Activated B cell treated with CpG ODN at 0.5 μM for 24 hours (primary cell): ENCODE results near the gene VASP. TPM values are rescaled to one million over a fixed set of nuclear protein-coding genes. Genes with fewer than 3 reads are reported as not detected.

Experiments used
- ATAC-seq: fragments of 200-7000 bp; cut with Tn5 transposase; one replicate; pipeline ENCODE4 v1.10.0; 2021; ENCODE audit warnings: low read depth, mild to moderate bottlenecking, moderate library complexity
- CTCF ChIA-PET: fragments of 350-600 bp; sonication (Branson Sonifier 250); formaldehyde crosslinking; loops from one replicate; lab custom pipeline; 2021; ENCODE audit warnings: antibody characterized with exemption; lab: Charles Lee
- POLR2A ChIA-PET: fragments of 350-600 bp; sonication (Branson Sonifier 250); formaldehyde crosslinking; loops from one replicate; lab custom pipeline; 2021; ENCODE audit warnings: antibody characterized with exemption; lab: Charles Lee
- DNase-seq: peaks from one replicate; pipeline ENCODE4 v3.0.0; 2022
- H3K27ac Mint-ChIP-seq: one replicate; pipeline ENCODE4 v1.8.0; 2020; ENCODE audit warnings: mixed read lengths
- H3K27me3 Mint-ChIP-seq: one replicate; pipeline ENCODE4 v1.8.0; 2021; ENCODE audit warnings: mixed read lengths
- H3K36me3 Mint-ChIP-seq: one replicate; pipeline ENCODE4 v1.8.0; 2021; ENCODE audit warnings: low read depth, mixed read lengths
- H3K4me1 Mint-ChIP-seq: one replicate; pipeline ENCODE4 v1.8.0; 2021; ENCODE audit warnings: mixed read lengths
- H3K4me3 Mint-ChIP-seq: one replicate; pipeline ENCODE4 v1.8.0; 2020; ENCODE audit warnings: mild to moderate bottlenecking, mixed read lengths
- H3K9me3 Mint-ChIP-seq: one replicate; pipeline ENCODE4 v1.8.0; 2020; ENCODE audit warnings: mixed read lengths
- CTCF ChIP-seq: fragments of 200-600 bp; IDR thresholded peaks from one replicate; pipeline ENCODE4 v1.8.0; 2022; ENCODE audit warnings: antibody characterized with exemption, mild to moderate bottlenecking
- intact Hi-C: fragments of 100-400 bp; cut with micrococcal nuclease; formaldehyde crosslinking; loops from one replicate; pipeline ENCODE4 v1.15.1; 2024
- total RNA-seq: library from RNA; stranded (reverse); gene quantifications from 2 replicates; pipeline ENCODE4 v1.2.3, GENCODE V29; 2022

VASP gene
- total RNA-seq, 1 donor from 2014 or later, result 300 TPM

- DNase-seq (no peak), ATAC-seq (no peak)
- ChIA-PET CTCF (interaction anchor here (2.2 kb wide), 1 partner anchor 31 kb away, joined by 7 read pairs; no protein-coding TSS in a partner anchor), POLR2A (interaction anchor here (0.7 to 2.4 kb wide), 4 partner anchors 10 to 242 kb away, joined by 3 to 11 read pairs (median 5); partner anchors contain the start of genes RTN2 and SIX5)
- TF ChIP-seq CTCF, result no peak
- no peak overlapping the region for H3K4me3 Mint-ChIP-seq
- H3K4me1 Mint-ChIP-seq, result peaks cover 31% of the 10 kb centered on the region
- intact Hi-C loops, result no loop called here
- H3K9me3 Mint-ChIP-seq, result no peaks in the 10 kb centered on the region
- peak overlapping the region; percentile 59 for H3K27ac Mint-ChIP-seq
- H3K27me3 Mint-ChIP-seq, result no peaks in the 10 kb centered on the region
- H3K36me3 Mint-ChIP-seq, result peaks cover 53% of the 10 kb centered on the region
Observed at GRCh38 chr19:45526971-45527370, 19.7 kb downstream of the VASP start.

GRCh38 chr19:45527731-45528130 lies 20.5 kb downstream of the VASP start:
- Mint-ChIP-seq H3K4me1 (peaks cover 31% of the 10 kb centered on the region), H3K36me3 (peaks cover 48% of the 10 kb centered on the region), H3K27me3 (no peaks in the 10 kb centered on the region), H3K9me3 (no peaks in the 10 kb centered on the region), H3K4me3 (no peak overlapping the region), H3K27ac (peak overlapping the region; percentile 30)
- ChIA-PET CTCF (interaction anchor here (2.2 kb wide), 1 partner anchor 31 kb away, joined by 7 read pairs; no protein-coding TSS in a partner anchor), POLR2A (interaction anchor here (0.6 to 2.4 kb wide), 5 partner anchors 11 to 242 kb away, joined by 3 to 11 read pairs (median 4); partner anchors contain the start of genes RTN2 and SIX5)
- no peak for TF ChIP-seq CTCF
- ATAC-seq, result no peak
- no peak for DNase-seq
- intact Hi-C loops, result no loop called here

GRCh38 chr19:45528149-45528743 lies 21.0 kb downstream of the VASP start:
- H3K4me1 Mint-ChIP-seq, result peaks cover 30% of the 10 kb centered on the region
- POLR2A ChIA-PET, result interaction anchor here (0.5 to 2.4 kb wide), 5 partner anchors 12 to 190 kb away, joined by 3 to 6 read pairs (median 4); no protein-coding TSS in a partner anchor
- H3K36me3 Mint-ChIP-seq, result peaks cover 45% of the 10 kb centered on the region
- H3K4me3 Mint-ChIP-seq, result no peak overlapping the region
- DNase-seq (no peak), ATAC-seq (no peak)
- H3K27me3 Mint-ChIP-seq, result no peaks in the 10 kb centered on the region
- intact Hi-C loops, result no loop called here
- H3K9me3 Mint-ChIP-seq, result no peaks in the 10 kb centered on the region
- CTCF ChIA-PET, result interaction anchor here (2.2 kb wide), 1 partner anchor 30 kb away, joined by 7 read pairs; no protein-coding TSS in a partner anchor
- no peak for TF ChIP-seq CTCF
- H3K27ac Mint-ChIP-seq, result peak overlapping the region; percentile 41

DNA sequence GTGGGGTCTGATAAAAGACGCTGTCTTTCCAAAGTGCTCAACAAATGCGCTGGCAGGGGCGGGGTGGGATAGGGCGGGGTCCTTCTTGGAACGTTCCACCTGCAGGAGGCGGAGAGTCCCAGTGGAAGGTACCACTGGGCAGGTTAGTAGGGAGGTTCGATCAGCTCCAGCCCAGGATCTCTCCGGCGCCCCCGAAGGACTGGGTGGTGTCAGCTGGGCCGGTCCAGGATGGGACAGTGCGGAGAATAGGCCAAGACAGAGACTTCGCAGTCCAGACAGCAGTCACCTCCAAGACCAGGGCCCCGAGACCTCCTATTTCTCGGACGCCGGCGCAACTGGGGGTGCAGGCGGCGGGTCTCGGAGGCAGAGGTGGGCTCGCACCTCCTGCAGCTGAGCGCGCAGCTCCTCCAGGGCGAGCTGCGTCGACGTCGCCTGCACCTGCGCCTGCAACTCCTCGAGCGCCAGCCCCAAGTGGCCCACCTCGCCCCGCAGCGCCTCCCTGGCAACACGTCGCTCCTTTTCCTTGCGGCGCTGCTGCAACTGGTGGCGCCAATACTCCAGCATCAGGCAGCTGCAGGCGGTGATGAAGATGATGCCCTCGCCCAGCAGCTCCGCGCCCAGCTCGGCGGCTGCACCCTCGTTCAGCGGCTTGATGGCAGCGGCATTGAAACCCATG lies 21.6 kb downstream of the VASP start:
- Mint-ChIP-seq H3K4me1 (peaks cover 23% of the 10 kb centered on the region), H3K27me3 (no peaks in the 10 kb centered on the region), H3K36me3 (peaks cover 39% of the 10 kb centered on the region), H3K9me3 (no peaks in the 10 kb centered on the region), H3K4me3 (peak overlapping the region; percentile 44), H3K27ac (peak overlapping the region; percentile 18)
- intact Hi-C loops, result no loop called here
- ChIA-PET POLR2A (interaction anchor here (0.5 to 2.4 kb wide), 6 partner anchors 11 to 189 kb away, joined by 3 to 6 read pairs (median 4); no protein-coding TSS in a partner anchor), CTCF (no interaction called here)
- no peak for TF ChIP-seq CTCF
- ATAC-seq (peak; percentile 31), DNase-seq (no peak)

GRCh38 chr19:45529420-45529785 lies 22.1 kb downstream of the VASP start:
- peak overlapping the region; percentile 18 for H3K27ac Mint-ChIP-seq
- ATAC-seq (no peak), DNase-seq (no peak)
- intact Hi-C loops, result no loop called here
- H3K4me3 Mint-ChIP-seq, result peak overlapping the region; percentile 44
- H3K27me3 Mint-ChIP-seq, result no peaks in the 10 kb centered on the region
- CTCF ChIA-PET, result no interaction called here
- H3K36me3 Mint-ChIP-seq, result peaks cover 34% of the 10 kb centered on the region
- POLR2A ChIA-PET, result interaction anchor here (0.7 to 1.2 kb wide), 3 partner anchors 11 to 30 kb away, joined by 3 to 5 read pairs (median 3); no protein-coding TSS in a partner anchor
- peaks cover 22% of the 10 kb centered on the region for H3K4me1 Mint-ChIP-seq
- no peak for TF ChIP-seq CTCF
- no peaks in the 10 kb centered on the region for H3K9me3 Mint-ChIP-seq
